GM18498 (cell line): ENCODE measurements around the gene HAGHL.
A peak's percentile ranks its signal among the peaks of the same experiment; 100 is the strongest.

Experiments
- ATAC-seq: cut with Tn5 transposase; IDR thresholded peaks from one replicate; pipeline ENCODE4 v1.9.1; 2021; ENCODE audit warnings: mild to moderate bottlenecking, moderate library complexity; ENCODE audit not compliant: unreplicated experiment

Gene HAGHL

GRCh38 chr16:719815-720446 is 7.0 kb upstream of the HAGHL start:
- ATAC-seq: no peak

- ATAC-seq: peak; percentile 20
These were observed 6.4 kb upstream of the HAGHL start for GRCh38 chr16:720447-720989.

- ATAC-seq: peak; percentile 82
These were observed 5.7 kb upstream of the HAGHL start, which contains the start of gene ANTKMT for GRCh38 chr16:720990-721764. ANTKMT (plus strand) TSS chr16:721146; CDS start chr16:721275, 129 bp downstream.

GRCh38 chr16:721765-722540 is 5.0 kb upstream of the HAGHL start:
- no peak for ATAC-seq

- ATAC-seq: no peak
These were observed 3.9 kb upstream of the HAGHL start for GRCh38 chr16:722835-723633.

GRCh38 chr16:723695-724094 is 3.2 kb upstream of the HAGHL start:
- ATAC-seq: no peak

GRCh38 chr16:724188-725040 is 2.5 kb upstream of the HAGHL start:
- ATAC-seq: no peak

- no peak for ATAC-seq
These were observed 1.9 kb upstream of the HAGHL start for GRCh38 chr16:725041-725376.

- no peak for ATAC-seq
These were observed 1.3 kb upstream of the HAGHL start for GRCh38 chr16:725463-726187.

- ATAC-seq: no peak
These were observed 793 bp upstream of the HAGHL start for GRCh38 chr16:726188-726437.

GRCh38 chr16:727291-727977 is 528 bp downstream of the HAGHL start:
- peak; percentile 4 for ATAC-seq

- ATAC-seq: peak; percentile 51
These were observed 1.4 kb downstream of the HAGHL start for GRCh38 chr16:728131-728889.

GRCh38 chr16:728890-729744 is 2.2 kb downstream of the HAGHL start:
- no peak for ATAC-seq

GRCh38 chr16:729768-730665 is 3.1 kb downstream of the HAGHL start:
- no peak for ATAC-seq

GRCh38 chr16:730666-731509 is 4.0 kb downstream of the HAGHL start:
- no peak for ATAC-seq
